Pancreas (tissue), 10 donors: ENCODE measurements around the gene USP24. TPM values are rescaled to one million over a fixed set of nuclear protein-coding genes. Genes with fewer than 3 reads are reported as not detected.
"Not testable (repeated sequence)": the region's sequence is repeated elsewhere in the genome, so short reads cannot be mapped to it uniquely, and the experiment has no call there.

Source experiments
- ATAC-seq, 4 donors: fragments of 200-7000 bp; cut with Tn5 transposase; one replicate each; pipeline versions ENCODE4 v1.8.0 to v1.9.1; 2020; ENCODE audit warnings: mild to moderate bottlenecking in 4 of 4, moderate library complexity in 4 of 4
- DNase-seq, 6 donors: peaks; one replicate each; pipeline ENCODE4 v3.0.0-alpha.2; 2020
- FAIRE-seq: peaks from 2 replicates; lab custom pipeline; 2012; peaks lifted over from hg19 to GRCh38; lab: Jason Lieb, UNC
- H3K27ac ChIP-seq, 4 donors: fragments of 200-600 bp; sonication (generic); 1 replicate in 3 of 4; 2 replicates in 1 of 4; pipeline versions ENCODE4 v1.5.0 to v1.8.0; 2020
- H3K27me3 ChIP-seq, 4 donors: fragments of 200-600 bp; one replicate each; pipeline ENCODE4 v1.8.0; 2021
- H3K36me3 ChIP-seq, 3 donors: fragments of 200-600 bp; sonication (generic) in 1 of 3; one replicate each; pipeline versions ENCODE4 v1.5.0 to v1.8.0; 2020 to 2021
- H3K4me1 ChIP-seq, 3 donors: fragments of 200-600 bp; one replicate each; pipeline ENCODE4 v1.8.0; 2021
- H3K4me3 ChIP-seq, 4 donors: fragments of 200-600 bp; sonication (generic) in 2 of 4; one replicate each; pipeline versions ENCODE4 v1.5.0 to v1.8.0; 2020 to 2021
- H3K9me3 ChIP-seq, 4 donors: fragments of 200-600 bp; one replicate each; pipeline ENCODE4 v1.8.0; 2021
- CTCF ChIP-seq, 4 donors: fragments of 200-600 bp; sonication (generic) in 3 of 4; IDR thresholded peaks; one replicate each; pipeline versions ENCODE4 v1.5.0 to v1.8.0; 2021; ENCODE audit warnings: antibody characterized with exemption in 4 of 4
- WGBS, 2 donors: extraction: QIAGEN DNeasy Blood & Tissue Kit; methylation state at CpG; one replicate each; pipeline ENCODE4 v1.1.7; 2013; 5-methylcytosine and 5-hydroxymethylcytosine counted together
- intact Hi-C, 3 donors: fragments of 100-400 bp; cut with DNase I; formaldehyde crosslinking; loops; one replicate each; pipeline versions ENCODE4 v1.11.1 to v1.14.2; 2022
- polyA plus RNA-seq, 2 donors: library from polyadenylated mRNA; stranded (reverse); fragments of 200-250 nt; gene quantifications; one replicate each; pipeline ENCODE4 v1.2.3, GENCODE V29; 2013
- total RNA-seq, 6 donors: library from RNA; stranded (reverse); fragmentation: NEBNext Ultra II Directional in 4 of 6; extraction: Animal tissue kit (Norgen Biotek cat#: 25700) in 4 of 6; gene quantifications; one replicate each; pipeline versions ENCODE4 v1.2.1 to v1.2.4, GENCODE V29; 2021 to 2023
- donor health status: healthy with polysubstance abuse.
- donor health status: DM: no; HTN: no; CAD: no; lungs with moderate emphysema.
- donor health status: DM: no; HTN: no; CAD: no.
- donor health status: control.
- donor health status: control.
- donor health status: Bipolar disorder and iron deficiency.
- donor health status: DM: yes; HTN: yes; CAD: no.
- donor health status: DM: no; HTN: no; CAD: no.
- donor health status: DM: no; HTN: no; CAD: no.
- donor health status: DM: yes; HTN: yes; CAD: no.

The USP24 gene
- total and polyA plus RNA-seq, 8 donors = 7.5 to 26.8 (median 14.5) TPM

GRCh38 chr1:55203064-55203463 is 12.1 kb downstream of the USP24 start:
- peaks cover 5 to 13% (median 9%) of the 10 kb centered on the region in 3 donors for H3K4me1 ChIP-seq
- intact Hi-C loops = no loop called here
- WGBS, 2 donors = 95 to 99% methylated on average over 2 of the region's 2 CpGs
- H3K27me3 ChIP-seq = no peaks in the 10 kb centered on the region
- DNase-seq (no peak), ATAC-seq (no peak), FAIRE-seq (no peak)
- TF ChIP-seq CTCF (IDR thresholded peaks at IDR 0.05) = no peak
- H3K4me3 ChIP-seq = no peak overlapping the region
- H3K9me3 ChIP-seq = no peaks in the 10 kb centered on the region
- H3K27ac ChIP-seq = no peak overlapping the region
- H3K36me3 ChIP-seq = no peaks in the 10 kb centered on the region

DNA sequence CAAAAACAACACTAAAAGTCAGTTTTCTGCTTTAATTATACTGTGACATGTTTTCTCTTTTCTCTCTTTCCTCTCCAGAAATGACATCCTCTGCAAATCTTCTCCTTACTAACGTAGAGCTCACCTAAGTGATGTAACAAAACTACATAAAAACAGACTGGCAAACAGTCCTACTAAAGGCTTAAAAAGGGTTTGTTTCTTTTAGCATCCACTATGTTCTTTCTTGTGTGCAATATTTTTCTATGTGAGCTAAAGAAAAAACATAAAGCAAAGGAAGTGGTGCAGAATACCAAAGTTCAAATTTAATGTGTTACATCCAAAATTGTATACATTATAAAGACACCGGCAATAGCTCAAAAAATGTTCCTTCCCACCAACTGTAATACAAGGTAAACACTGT is 14.5 kb downstream of the USP24 start:
- Histone ChIP-seq H3K4me1 (peaks cover 5 to 16% (median 16%) of the 10 kb centered on the region in 3 donors), H3K9me3 (no peaks in the 10 kb centered on the region), H3K36me3 (no peaks in the 10 kb centered on the region), H3K27me3 (no peaks in the 10 kb centered on the region), H3K27ac (no peak overlapping the region), H3K4me3 (no peak overlapping the region)
- intact Hi-C loops = no loop called here
- WGBS, 2 donors = 84 to 89% methylated on average over 2 of the region's 2 CpGs
- FAIRE-seq (no peak), DNase-seq (no peak), ATAC-seq (no peak)
- no peak for TF ChIP-seq CTCF (IDR thresholded peaks at IDR 0.05)

DNA sequence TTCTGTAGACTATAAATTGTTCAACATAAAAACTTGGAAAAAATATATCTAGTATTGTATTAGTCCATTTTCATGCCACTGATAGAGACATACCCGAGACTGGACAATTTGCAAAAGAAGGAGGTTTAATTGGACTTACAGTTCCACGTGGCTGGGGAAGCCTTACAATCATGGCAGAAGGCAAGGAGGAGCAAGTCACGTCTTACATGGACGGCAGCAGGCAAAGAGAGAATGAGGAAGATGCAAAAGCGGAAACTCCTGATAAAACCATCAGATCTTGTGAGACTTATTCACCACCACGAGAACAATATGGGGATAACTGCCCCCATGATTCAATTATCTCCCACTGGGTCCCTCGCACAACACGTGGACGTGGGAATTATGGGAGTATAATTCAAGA is 15.4 kb downstream of the USP24 start:
- H3K4me1 ChIP-seq = peaks cover 5 to 17% (median 16%) of the 10 kb centered on the region in 3 donors
- WGBS, 2 donors = 95 to 98% methylated on average over 9 of the region's 9 CpGs
- H3K27ac ChIP-seq, H3K36me3 ChIP-seq, H3K4me3 ChIP-seq, H3K9me3 ChIP-seq, ATAC-seq, FAIRE-seq, H3K27me3 ChIP-seq, intact Hi-C loops, DNase-seq: not testable (repeated sequence)

DNA sequence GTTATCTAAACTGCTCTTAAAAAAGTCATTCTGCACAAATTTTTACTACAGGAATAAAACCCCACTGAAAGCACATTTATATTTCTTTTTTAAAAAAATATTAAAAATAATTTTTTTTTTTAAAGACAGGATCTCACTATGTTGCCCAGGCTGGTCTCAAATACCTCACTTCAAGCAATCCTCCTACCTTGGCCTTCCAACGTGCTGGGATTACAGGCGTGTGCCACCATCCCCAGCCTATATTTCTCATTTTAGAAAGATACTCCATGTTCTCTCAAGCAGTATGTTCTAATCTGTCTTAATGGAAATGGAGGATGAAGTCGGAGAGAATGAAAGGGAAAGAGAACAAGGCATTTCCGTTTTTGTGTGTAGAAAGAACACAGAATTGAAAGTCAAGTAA is 17.1 kb downstream of the USP24 start:
- FAIRE-seq (no peak), ATAC-seq (no peak), DNase-seq (no peak)
- intact Hi-C loops = no loop called here
- no peak for TF ChIP-seq CTCF (IDR thresholded peaks at IDR 0.05)
- Histone ChIP-seq H3K36me3 (no peaks in the 10 kb centered on the region), H3K4me3 (no peak overlapping the region), H3K9me3 (no peaks in the 10 kb centered on the region), H3K4me1 (peaks cover 4 to 10% (median 8%) of the 10 kb centered on the region in 3 donors), H3K27ac (no peak overlapping the region), H3K27me3 (no peaks in the 10 kb centered on the region)
- WGBS, 2 donors = 90 to 96% methylated on average over 4 of the region's 4 CpGs

DNA sequence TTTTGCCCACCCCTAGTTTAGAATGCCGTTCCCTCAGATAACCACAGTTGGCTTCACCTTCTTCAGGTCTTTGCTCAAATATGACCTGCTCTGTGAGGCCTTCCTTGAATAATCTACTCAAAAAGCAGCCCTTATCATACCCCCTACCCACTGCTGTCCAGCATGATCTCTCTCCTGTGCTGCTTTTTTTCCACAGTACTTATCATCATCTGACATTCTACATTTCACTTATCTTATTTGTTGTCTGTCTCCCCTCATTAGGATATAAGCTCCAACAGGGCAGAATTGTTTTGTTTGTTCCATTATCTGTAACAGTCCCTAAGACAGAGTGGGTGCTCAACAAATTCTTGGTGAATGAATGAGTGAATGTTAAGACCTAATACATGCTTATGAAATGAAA is 18.1 kb downstream of the USP24 start:
- TF ChIP-seq CTCF (IDR thresholded peaks at IDR 0.05) = no peak
- H3K9me3 ChIP-seq = no peaks in the 10 kb centered on the region
- no peaks in the 10 kb centered on the region for H3K36me3 ChIP-seq
- H3K27ac ChIP-seq = no peak overlapping the region
- intact Hi-C loops = no loop called here
- no peak for ATAC-seq
- no peak overlapping the region for H3K4me3 ChIP-seq
- peaks cover 4 to 17% (median 15%) of the 10 kb centered on the region in 3 donors for H3K4me1 ChIP-seq
- H3K27me3 ChIP-seq = no peaks in the 10 kb centered on the region
- no peak for FAIRE-seq
- 64 to 83% methylated on average over 1 of the region's 1 CpG for WGBS, 2 donors
- no peak for DNase-seq
